GM21576 (cell line): ENCODE measurements around the gene JTB.

Experiments
- ATAC-seq: cut with Tn5 transposase; IDR thresholded peaks from one replicate; pipeline ENCODE4 v1.9.1; 2021; ENCODE audit warnings: mild to moderate bottlenecking, moderate library complexity; ENCODE audit not compliant: unreplicated experiment

The JTB gene

GRCh38 chr1:153933955-153934354 lies 43.5 kb downstream of the JTB start:
- no peak for ATAC-seq

- ATAC-seq, result no peak
These were observed 44.0 kb downstream of the JTB start for GRCh38 chr1:153933430-153933829.

- no peak for ATAC-seq
These were observed 45.0 kb downstream of the JTB start for GRCh38 chr1:153932156-153933131.

- no peak for ATAC-seq
These were observed 47.2 kb downstream of the JTB start for GRCh38 chr1:153929981-153930948.

GRCh38 chr1:153929426-153929825 lies 48.0 kb downstream of the JTB start:
- no peak for ATAC-seq

GRCh38 chr1:153928791-153929341 lies 48.6 kb downstream of the JTB start:
- ATAC-seq, result no peak

- no peak for ATAC-seq
These were observed 49.2 kb downstream of the JTB start for GRCh38 chr1:153928245-153928644.

- no peak for ATAC-seq
These were observed 51.1 kb downstream of the JTB start for GRCh38 chr1:153926405-153926804.
